ENCODE results near the gene ZNF501.

DNA sequence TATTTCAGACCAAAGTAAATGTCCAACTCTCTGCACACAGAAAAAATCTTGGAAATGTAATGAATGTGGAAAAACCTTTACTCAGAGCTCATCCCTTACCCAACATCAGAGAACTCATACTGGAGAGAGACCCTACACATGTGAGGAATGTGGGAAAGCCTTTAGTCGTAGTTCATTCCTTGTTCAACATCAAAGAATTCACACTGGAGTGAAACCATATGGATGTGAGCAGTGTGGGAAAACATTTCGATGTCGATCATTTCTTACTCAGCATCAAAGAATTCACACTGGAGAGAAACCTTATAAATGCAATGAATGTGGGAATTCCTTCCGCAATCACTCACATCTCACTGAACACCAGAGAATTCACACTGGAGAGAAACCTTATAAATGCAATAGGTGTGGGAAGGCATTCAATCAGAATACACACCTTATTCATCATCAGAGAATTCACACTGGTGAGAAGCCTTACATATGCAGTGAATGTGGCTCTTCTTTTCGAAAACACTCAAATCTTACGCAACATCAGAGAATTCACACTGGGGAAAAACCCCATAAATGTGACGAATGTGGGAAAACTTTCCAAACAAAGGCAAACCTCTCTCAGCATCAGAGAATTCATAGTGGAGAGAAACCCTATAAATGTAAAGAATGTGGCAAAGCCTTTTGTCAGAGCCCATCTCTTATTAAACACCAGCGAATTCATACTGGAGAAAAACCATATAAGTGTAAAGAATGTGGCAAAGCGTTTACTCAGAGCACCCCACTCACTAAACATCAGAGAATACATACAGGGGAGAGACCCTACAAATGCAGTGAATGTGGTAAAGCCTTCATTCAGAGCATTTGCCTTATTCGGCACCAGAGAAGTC is 8.0 kb upstream of the ZNF501 start:
- TF ChIP-seq, protein P1, sequence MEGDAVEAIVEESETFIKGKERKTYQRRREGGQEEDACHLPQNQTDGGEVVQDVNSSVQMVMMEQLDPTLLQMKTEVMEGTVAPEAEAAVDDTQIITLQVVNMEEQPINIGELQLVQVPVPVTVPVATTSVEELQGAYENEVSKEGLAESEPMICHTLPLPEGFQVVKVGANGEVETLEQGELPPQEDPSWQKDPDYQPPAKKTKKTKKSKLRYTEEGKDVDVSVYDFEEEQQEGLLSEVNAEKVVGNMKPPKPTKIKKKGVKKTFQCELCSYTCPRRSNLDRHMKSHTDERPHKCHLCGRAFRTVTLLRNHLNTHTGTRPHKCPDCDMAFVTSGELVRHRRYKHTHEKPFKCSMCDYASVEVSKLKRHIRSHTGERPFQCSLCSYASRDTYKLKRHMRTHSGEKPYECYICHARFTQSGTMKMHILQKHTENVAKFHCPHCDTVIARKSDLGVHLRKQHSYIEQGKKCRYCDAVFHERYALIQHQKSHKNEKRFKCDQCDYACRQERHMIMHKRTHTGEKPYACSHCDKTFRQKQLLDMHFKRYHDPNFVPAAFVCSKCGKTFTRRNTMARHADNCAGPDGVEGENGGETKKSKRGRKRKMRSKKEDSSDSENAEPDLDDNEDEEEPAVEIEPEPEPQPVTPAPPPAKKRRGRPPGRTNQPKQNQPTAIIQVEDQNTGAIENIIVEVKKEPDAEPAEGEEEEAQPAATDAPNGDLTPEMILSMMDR (CRISPR knock-in tag; IDR thresholded peaks at IDR 0.05), result no peak
- TF ChIP-seq PHB2 (IDR thresholded peaks at IDR 0.05; ENCODE audit: partially characterized antibody) (no peak), ZSCAN30 (CRISPR knock-in tag; IDR thresholded peaks at IDR 0.05) (no peak), EEA1 (CRISPR knock-in tag; IDR thresholded peaks at IDR 0.05; ENCODE audit: borderline replicate concordance) (no peak), ZFP1 (CRISPR knock-in tag; IDR thresholded peaks at IDR 0.05) (no peak), EZH2 (conservative IDR thresholded peaks at IDR 0.05; ENCODE audit: low read depth, low read length) (no peak)
- TF ChIP-seq, protein P2, sequence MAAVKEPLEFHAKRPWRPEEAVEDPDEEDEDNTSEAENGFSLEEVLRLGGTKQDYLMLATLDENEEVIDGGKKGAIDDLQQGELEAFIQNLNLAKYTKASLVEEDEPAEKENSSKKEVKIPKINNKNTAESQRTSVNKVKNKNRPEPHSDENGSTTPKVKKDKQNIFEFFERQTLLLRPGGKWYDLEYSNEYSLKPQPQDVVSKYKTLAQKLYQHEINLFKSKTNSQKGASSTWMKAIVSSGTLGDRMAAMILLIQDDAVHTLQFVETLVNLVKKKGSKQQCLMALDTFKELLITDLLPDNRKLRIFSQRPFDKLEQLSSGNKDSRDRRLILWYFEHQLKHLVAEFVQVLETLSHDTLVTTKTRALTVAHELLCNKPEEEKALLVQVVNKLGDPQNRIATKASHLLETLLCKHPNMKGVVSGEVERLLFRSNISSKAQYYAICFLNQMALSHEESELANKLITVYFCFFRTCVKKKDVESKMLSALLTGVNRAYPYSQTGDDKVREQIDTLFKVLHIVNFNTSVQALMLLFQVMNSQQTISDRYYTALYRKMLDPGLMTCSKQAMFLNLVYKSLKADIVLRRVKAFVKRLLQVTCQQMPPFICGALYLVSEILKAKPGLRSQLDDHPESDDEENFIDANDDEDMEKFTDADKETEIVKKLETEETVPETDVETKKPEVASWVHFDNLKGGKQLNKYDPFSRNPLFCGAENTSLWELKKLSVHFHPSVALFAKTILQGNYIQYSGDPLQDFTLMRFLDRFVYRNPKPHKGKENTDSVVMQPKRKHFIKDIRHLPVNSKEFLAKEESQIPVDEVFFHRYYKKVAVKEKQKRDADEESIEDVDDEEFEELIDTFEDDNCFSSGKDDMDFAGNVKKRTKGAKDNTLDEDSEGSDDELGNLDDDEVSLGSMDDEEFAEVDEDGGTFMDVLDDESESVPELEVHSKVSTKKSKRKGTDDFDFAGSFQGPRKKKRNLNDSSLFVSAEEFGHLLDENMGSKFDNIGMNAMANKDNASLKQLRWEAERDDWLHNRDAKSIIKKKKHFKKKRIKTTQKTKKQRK (IDR thresholded peaks at IDR 0.05; ENCODE audit: low read length), result no peak
- TF ChIP-seq, protein P3, sequence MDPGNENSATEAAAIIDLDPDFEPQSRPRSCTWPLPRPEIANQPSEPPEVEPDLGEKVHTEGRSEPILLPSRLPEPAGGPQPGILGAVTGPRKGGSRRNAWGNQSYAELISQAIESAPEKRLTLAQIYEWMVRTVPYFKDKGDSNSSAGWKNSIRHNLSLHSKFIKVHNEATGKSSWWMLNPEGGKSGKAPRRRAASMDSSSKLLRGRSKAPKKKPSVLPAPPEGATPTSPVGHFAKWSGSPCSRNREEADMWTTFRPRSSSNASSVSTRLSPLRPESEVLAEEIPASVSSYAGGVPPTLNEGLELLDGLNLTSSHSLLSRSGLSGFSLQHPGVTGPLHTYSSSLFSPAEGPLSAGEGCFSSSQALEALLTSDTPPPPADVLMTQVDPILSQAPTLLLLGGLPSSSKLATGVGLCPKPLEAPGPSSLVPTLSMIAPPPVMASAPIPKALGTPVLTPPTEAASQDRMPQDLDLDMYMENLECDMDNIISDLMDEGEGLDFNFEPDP (CRISPR knock-in tag; conservative IDR thresholded peaks at IDR 0.05), result no peak

Data from HepG2 (cell line).